GM10847 (cell line): ENCODE data around the gene ODC1.

Experiments used
- POLR2A ChIP-seq: IDR thresholded peaks from 2 replicates; pipeline ENCODE4 v1.6.1; 2011; ENCODE audit not compliant: insufficient read length; ENCODE audit errors: extremely low read depth

Gene ODC1

GRCh38 chr2:10432311-10433181, 15.6 kb downstream of the ODC1 start:
- TF ChIP-seq POLR2A = no peak

- TF ChIP-seq POLR2A = no peak
These were observed 16.3 kb downstream of the ODC1 start for GRCh38 chr2:10431797-10432196.

GRCh38 chr2:10430886-10431622, 17.1 kb downstream of the ODC1 start:
- no peak for TF ChIP-seq POLR2A

GRCh38 chr2:10428924-10429323, 19.2 kb downstream of the ODC1 start:
- TF ChIP-seq POLR2A = no peak

GRCh38 chr2:10428355-10428754, 19.8 kb downstream of the ODC1 start:
- TF ChIP-seq POLR2A = no peak

- TF ChIP-seq POLR2A = no peak
These were observed 20.5 kb downstream of the ODC1 start for GRCh38 chr2:10427618-10427949.

- no peak for TF ChIP-seq POLR2A
These were observed 21.2 kb downstream of the ODC1 start for GRCh38 chr2:10426726-10427617.

GRCh38 chr2:10425699-10426098, 22.4 kb downstream of the ODC1 start:
- TF ChIP-seq POLR2A = no peak

GRCh38 chr2:10424916-10425505, 23.1 kb downstream of the ODC1 start:
- TF ChIP-seq POLR2A = no peak

GRCh38 chr2:10424051-10424450, 24.1 kb downstream of the ODC1 start:
- no peak for TF ChIP-seq POLR2A

GRCh38 chr2:10423400-10423774, 24.7 kb downstream of the ODC1 start:
- no peak for TF ChIP-seq POLR2A

- no peak for TF ChIP-seq POLR2A
These were observed 25.3 kb downstream of the ODC1 start for GRCh38 chr2:10422732-10423399.

- TF ChIP-seq POLR2A = no peak
These were observed 25.9 kb downstream of the ODC1 start for GRCh38 chr2:10422251-10422650.

GRCh38 chr2:10419553-10420257, 28.4 kb downstream of the ODC1 start:
- no peak for TF ChIP-seq POLR2A
